ENCODE measurements around the gene MBD1. TPM values are rescaled to one million over a fixed set of nuclear protein-coding genes. Genes with fewer than 3 reads are reported as not detected.
"Not testable (repeated sequence)": the region's sequence is repeated elsewhere in the genome, so short reads cannot be mapped to it uniquely, and the experiment has no call there.

MBD1 gene
- total and polyA plus RNA-seq, 9 donors: 34.3 to 47.4 (median 40.8) TPM

GRCh38 chr18:50297621-50298442, 16.5 kb upstream of the MBD1 start:
- H3K27ac ChIP-seq (ENCODE audit: low read length): no peak overlapping the region
- 2% methylated on average over 10 of the region's 28 CpGs for WGBS (ENCODE audit: insufficient coverage)
- peaks cover 2% of the 10 kb centered on the region for H3K9me3 ChIP-seq (replicated peaks; ENCODE audit: control insufficient read depth, low read depth, low read length)
- H3K4me3 ChIP-seq (ENCODE audit: low read length): peak overlapping the region; percentile 32
- peak; percentile 89 for DNase-seq
- peaks cover 38% of the 10 kb centered on the region for H3K27me3 ChIP-seq (ENCODE audit: control insufficient read depth, insufficient read depth, low read length)
- H3K4me1 ChIP-seq (ENCODE audit: control insufficient read depth, insufficient read depth, low read length): peaks cover 6% of the 10 kb centered on the region
- no peaks in the 10 kb centered on the region for H3K36me3 ChIP-seq (ENCODE audit: control insufficient read depth, insufficient read depth, low read length)

GRCh38 chr18:50293039-50293438, 11.7 kb upstream of the MBD1 start:
- Histone ChIP-seq H3K4me1 (ENCODE audit: control insufficient read depth, insufficient read depth, low read length) (peaks cover 6% of the 10 kb centered on the region), H3K4me3 (ENCODE audit: low read length) (no peak overlapping the region), H3K36me3 (ENCODE audit: control insufficient read depth, insufficient read depth, low read length) (no peaks in the 10 kb centered on the region), H3K27ac (ENCODE audit: low read length) (no peak overlapping the region), H3K27me3 (ENCODE audit: control insufficient read depth, insufficient read depth, low read length) (peaks cover 11% of the 10 kb centered on the region), H3K9me3 (replicated peaks; ENCODE audit: control insufficient read depth, low read depth, low read length) (no peaks in the 10 kb centered on the region)
- no CpG with 5 or more reads among the region's 1 CpG for WGBS (ENCODE audit: insufficient coverage)
- DNase-seq: no peak

- Histone ChIP-seq H3K27me3 (ENCODE audit: control insufficient read depth, insufficient read depth, low read length) (peaks cover 3% of the 10 kb centered on the region), H3K36me3 (ENCODE audit: control insufficient read depth, insufficient read depth, low read length) (peaks cover 21% of the 10 kb centered on the region), H3K4me1 (ENCODE audit: control insufficient read depth, insufficient read depth, low read length) (peaks cover 10% of the 10 kb centered on the region), H3K9me3 (replicated peaks; ENCODE audit: control insufficient read depth, low read depth, low read length) (no peaks in the 10 kb centered on the region), H3K27ac (ENCODE audit: low read length) (no peak overlapping the region), H3K4me3 (ENCODE audit: low read length) (no peak overlapping the region)
- WGBS (ENCODE audit: insufficient coverage): 87% methylated on average over 3 of the region's 4 CpGs
- DNase-seq: no peak
Measured at GRCh38 chr18:50289108-50289443, 7.8 kb upstream of the MBD1 start.

- WGBS (ENCODE audit: insufficient coverage): 93% methylated on average over 6 of the region's 21 CpGs
- Histone ChIP-seq H3K4me3 (ENCODE audit: low read length) (peak overlapping the region; percentile 96), H3K4me1 (ENCODE audit: control insufficient read depth, insufficient read depth, low read length) (peaks cover 10% of the 10 kb centered on the region), H3K27ac (ENCODE audit: low read length) (peak overlapping the region; percentile 93), H3K36me3 (ENCODE audit: control insufficient read depth, insufficient read depth, low read length) (peaks cover 27% of the 10 kb centered on the region)
- not testable (repeated sequence) for H3K27me3 ChIP-seq (ENCODE audit: control insufficient read depth, insufficient read depth, low read length); DNase-seq; H3K9me3 ChIP-seq (replicated peaks; ENCODE audit: control insufficient read depth, low read depth, low read length)
Measured at GRCh38 chr18:50288348-50289107, 7.2 kb upstream of the MBD1 start.

DNA sequence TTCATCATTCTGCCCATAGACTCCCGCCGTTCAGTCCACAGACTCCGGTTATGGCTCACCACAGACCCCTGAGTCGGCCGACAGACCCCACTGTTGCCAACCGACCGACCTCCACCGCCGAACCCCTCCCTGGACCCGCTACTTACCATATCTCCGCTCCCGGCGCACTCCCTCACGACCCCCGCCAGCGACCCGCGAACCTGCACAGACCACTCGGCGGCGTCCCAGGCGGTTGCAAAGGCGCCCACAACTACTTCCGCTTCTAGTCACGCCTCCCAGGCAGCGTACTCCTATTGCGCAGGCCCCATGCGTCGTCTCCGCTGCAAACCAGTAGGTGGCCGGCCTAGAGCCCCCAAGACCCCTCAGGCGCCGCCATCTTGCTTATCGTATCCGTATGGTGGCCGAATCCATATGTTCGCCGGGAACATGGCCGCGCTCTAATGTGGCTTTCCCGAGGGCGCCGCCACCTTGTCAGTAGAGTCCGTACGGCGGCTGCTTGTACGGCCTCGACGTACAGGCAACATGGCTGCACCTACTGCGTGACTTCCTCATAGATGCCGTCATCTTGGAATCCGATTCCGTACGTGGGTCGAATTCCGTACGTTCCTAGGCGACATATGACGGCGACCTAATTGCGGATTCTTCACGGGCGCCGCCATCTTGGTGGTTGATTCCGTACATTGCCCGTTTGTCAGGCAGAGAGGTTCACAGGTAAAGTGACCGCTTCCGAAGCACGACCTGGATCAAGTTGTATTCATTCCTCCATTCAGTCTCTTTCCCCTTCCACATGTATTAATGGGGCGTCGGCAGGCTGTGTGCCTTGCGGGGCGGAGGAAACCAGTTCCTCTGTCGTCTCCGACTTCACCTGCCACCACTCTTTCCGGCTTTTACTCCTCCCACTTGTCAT, 6.4 kb upstream of the MBD1 start, which contains the start of gene CXXC1:
Gene CXXC1, minus strand, starts transcription at position 252 of the 907 bp plus-strand sequence. Its CDS starts 103 bp downstream, at position 149.
- DNase-seq: peak; percentile 100

DNA sequence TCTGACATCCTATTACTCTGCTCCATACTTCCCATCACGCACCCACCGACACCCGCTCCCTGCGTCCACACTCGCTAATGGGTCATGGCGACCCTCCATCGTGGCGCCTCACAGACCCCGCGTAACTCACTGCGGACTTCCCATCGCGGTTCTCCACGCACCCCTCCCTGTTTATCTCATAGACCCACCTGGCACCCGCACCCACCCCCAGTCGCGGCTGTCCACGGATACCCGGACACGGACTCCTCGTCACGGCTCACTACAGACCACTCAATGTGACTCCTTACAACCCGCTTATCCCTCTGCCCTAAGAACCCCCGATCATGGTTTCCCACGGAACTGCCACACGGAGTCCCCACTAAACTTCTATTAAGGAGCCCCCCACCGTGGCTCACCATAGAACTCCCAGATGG, 5.7 kb upstream of the MBD1 start:
- Histone ChIP-seq H3K27me3 (ENCODE audit: control insufficient read depth, insufficient read depth, low read length) (peaks cover 3% of the 10 kb centered on the region), H3K36me3 (ENCODE audit: control insufficient read depth, insufficient read depth, low read length) (peaks cover 42% of the 10 kb centered on the region), H3K27ac (ENCODE audit: low read length) (peak overlapping the region; percentile 76), H3K4me1 (ENCODE audit: control insufficient read depth, insufficient read depth, low read length) (peaks cover 14% of the 10 kb centered on the region), H3K9me3 (replicated peaks; ENCODE audit: control insufficient read depth, low read depth, low read length) (no peaks in the 10 kb centered on the region), H3K4me3 (ENCODE audit: low read length) (peak overlapping the region; percentile 96)
- DNase-seq: no peak
- 0% methylated on average over 27 of the region's 27 CpGs for WGBS (ENCODE audit: insufficient coverage)

More for the DNA sequence above, 6.4 kb upstream of the MBD1 start, which contains the start of gene CXXC1:
- peak within 1 kb of the TSS; percentile 96 for H3K4me3 ChIP-seq (ENCODE audit: low read length)
- under 1% methylated on average over 73 of the region's 76 CpGs for whole genome bisulfite sequencing (ENCODE audit: insufficient coverage)
- H3K9me3 ChIP-seq (replicated peaks; ENCODE audit: control insufficient read depth, low read depth, low read length): no peaks in the 10 kb centered on the region
- peak within 1 kb of the TSS; percentile 93 for H3K27ac ChIP-seq (ENCODE audit: low read length)
- H3K36me3 ChIP-seq (ENCODE audit: control insufficient read depth, insufficient read depth, low read length): peaks cover 35% of the 10 kb centered on the region
- H3K27me3 ChIP-seq (ENCODE audit: control insufficient read depth, insufficient read depth, low read length): peaks cover 3% of the 10 kb centered on the region
- H3K4me1 ChIP-seq (ENCODE audit: control insufficient read depth, insufficient read depth, low read length): peaks cover 10% of the 10 kb centered on the region

GRCh38 chr18:50286391-50287027, 5.2 kb upstream of the MBD1 start:
- Histone ChIP-seq H3K9me3 (replicated peaks; ENCODE audit: control insufficient read depth, low read depth, low read length) (no peaks in the 10 kb centered on the region), H3K27me3 (ENCODE audit: control insufficient read depth, insufficient read depth, low read length) (peaks cover 3% of the 10 kb centered on the region), H3K4me1 (ENCODE audit: control insufficient read depth, insufficient read depth, low read length) (peaks cover 17% of the 10 kb centered on the region), H3K4me3 (ENCODE audit: low read length) (peak overlapping the region; percentile 96), H3K36me3 (ENCODE audit: control insufficient read depth, insufficient read depth, low read length) (peaks cover 42% of the 10 kb centered on the region), H3K27ac (ENCODE audit: low read length) (no peak overlapping the region)
- WGBS (ENCODE audit: insufficient coverage): 22% methylated on average over 17 of the region's 23 CpGs
- DNase-seq: no peak

- no peak overlapping the region for H3K27ac ChIP-seq (ENCODE audit: low read length)
- H3K36me3 ChIP-seq (ENCODE audit: control insufficient read depth, insufficient read depth, low read length): peaks cover 42% of the 10 kb centered on the region
- H3K4me3 ChIP-seq (ENCODE audit: low read length): no peak overlapping the region
- 92% methylated on average over 21 of the region's 24 CpGs for WGBS (ENCODE audit: insufficient coverage)
- peaks cover 3% of the 10 kb centered on the region for H3K27me3 ChIP-seq (ENCODE audit: control insufficient read depth, insufficient read depth, low read length)
- H3K9me3 ChIP-seq (replicated peaks; ENCODE audit: control insufficient read depth, low read depth, low read length): no peaks in the 10 kb centered on the region
- DNase-seq: no peak
- peaks cover 17% of the 10 kb centered on the region for H3K4me1 ChIP-seq (ENCODE audit: control insufficient read depth, insufficient read depth, low read length)
Measured at GRCh38 chr18:50285631-50286321, 4.5 kb upstream of the MBD1 start.

- peaks cover 42% of the 10 kb centered on the region for H3K36me3 ChIP-seq (ENCODE audit: control insufficient read depth, insufficient read depth, low read length)
- peaks cover 24% of the 10 kb centered on the region for H3K4me1 ChIP-seq (ENCODE audit: control insufficient read depth, insufficient read depth, low read length)
- H3K27me3 ChIP-seq (ENCODE audit: control insufficient read depth, insufficient read depth, low read length): peaks cover 2% of the 10 kb centered on the region
- H3K4me3 ChIP-seq (ENCODE audit: low read length): no peak overlapping the region
- H3K27ac ChIP-seq (ENCODE audit: low read length): no peak overlapping the region
- no peak for DNase-seq
- whole genome bisulfite sequencing (ENCODE audit: insufficient coverage): 88% methylated on average over 9 of the region's 13 CpGs
- H3K9me3 ChIP-seq (replicated peaks; ENCODE audit: control insufficient read depth, low read depth, low read length): no peaks in the 10 kb centered on the region
Measured at GRCh38 chr18:50285071-50285470, 3.7 kb upstream of the MBD1 start.

Measured in muscle of leg (tissue), 11 donors.